Measurements from ENCODE around the gene EID1.
"Not testable (repeated sequence)": the region's sequence is repeated elsewhere in the genome, so short reads cannot be mapped to it uniquely, and the experiment has no call there.

EID1 gene

GRCh38 chr15:48877630-48878595 lies at the start of gene EID1:
Gene EID1 (plus strand): TSS chr15:48878134. CDS start chr15:48878177, 43 bp downstream.
- peak; percentile 97 for DNase-seq

GRCh38 chr15:48828471-48828870 lies 49.5 kb upstream of the EID1 start:
- no peak for DNase-seq

DNA sequence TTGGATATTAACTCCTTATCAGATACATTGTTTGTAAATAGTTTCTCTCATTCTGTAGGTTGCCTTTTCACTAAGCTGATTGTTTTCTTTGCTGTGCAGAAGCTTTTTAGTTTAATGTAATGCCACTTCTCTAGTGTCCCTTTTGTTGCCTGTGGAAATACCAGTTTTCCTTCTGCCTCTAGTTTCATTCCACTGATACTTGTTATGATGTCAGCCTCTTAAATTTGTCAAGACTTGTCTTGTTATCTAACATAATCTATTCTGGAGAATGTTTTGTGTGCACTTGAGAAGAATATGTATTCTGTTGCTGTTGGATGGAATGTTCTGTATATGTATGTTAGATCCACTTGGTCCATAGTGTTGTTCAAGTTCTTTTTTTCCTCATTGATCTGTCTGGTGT lies 49.0 kb upstream of the EID1 start:
- no peak for DNase-seq

DNA sequence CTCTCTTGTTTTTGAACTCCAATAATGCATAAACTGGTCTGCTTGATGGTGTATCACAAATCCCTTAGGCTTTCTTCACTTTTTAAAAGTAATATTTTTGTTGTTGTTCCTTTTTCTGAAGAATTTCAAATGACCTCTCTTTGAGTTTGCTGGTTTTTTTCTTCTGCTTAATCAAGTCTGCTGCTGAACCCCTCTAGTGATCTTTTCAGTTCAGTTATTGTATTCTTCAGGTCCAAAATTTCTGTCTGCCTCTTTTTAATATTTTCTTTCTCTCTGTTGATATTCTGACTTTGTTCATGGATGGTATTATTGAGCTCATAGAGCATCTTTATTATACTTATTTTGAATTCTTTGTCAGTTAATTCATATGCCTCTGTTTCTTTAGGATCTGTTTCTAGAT lies 45.3 kb upstream of the EID1 start:
- no peak for DNase-seq

- no peak for DNase-seq
Measured at GRCh38 chr15:48833526-48834239, 44.3 kb upstream of the EID1 start.

- DNase-seq: no peak
Measured at GRCh38 chr15:48834756-48835155, 43.2 kb upstream of the EID1 start.

- no peak for DNase-seq
Measured at GRCh38 chr15:48842501-48842900, 35.4 kb upstream of the EID1 start.

GRCh38 chr15:48845123-48845522 lies 32.8 kb upstream of the EID1 start:
- no peak for DNase-seq

DNA sequence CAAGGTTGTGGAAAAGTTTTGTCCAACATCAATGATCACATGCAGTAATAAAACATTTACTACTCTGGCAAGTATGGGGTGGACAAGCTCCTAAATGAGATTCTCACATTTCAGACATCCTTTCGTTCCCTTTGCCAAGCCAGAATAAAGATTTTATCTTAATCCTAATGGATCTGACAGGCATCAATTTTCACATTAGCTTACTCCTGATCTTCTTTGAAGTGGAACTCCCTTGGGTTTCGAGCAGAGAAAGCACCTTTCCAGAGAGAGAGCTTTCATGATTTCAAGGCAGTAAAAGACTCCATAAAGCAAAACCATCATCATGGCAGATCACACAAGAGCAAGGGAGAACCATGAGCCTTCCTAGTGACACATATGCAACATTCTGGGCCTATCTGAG lies 27.3 kb upstream of the EID1 start:
- no peak for DNase-seq

- no peak for DNase-seq
Measured at GRCh38 chr15:48851956-48852355, 26.0 kb upstream of the EID1 start.

DNA sequence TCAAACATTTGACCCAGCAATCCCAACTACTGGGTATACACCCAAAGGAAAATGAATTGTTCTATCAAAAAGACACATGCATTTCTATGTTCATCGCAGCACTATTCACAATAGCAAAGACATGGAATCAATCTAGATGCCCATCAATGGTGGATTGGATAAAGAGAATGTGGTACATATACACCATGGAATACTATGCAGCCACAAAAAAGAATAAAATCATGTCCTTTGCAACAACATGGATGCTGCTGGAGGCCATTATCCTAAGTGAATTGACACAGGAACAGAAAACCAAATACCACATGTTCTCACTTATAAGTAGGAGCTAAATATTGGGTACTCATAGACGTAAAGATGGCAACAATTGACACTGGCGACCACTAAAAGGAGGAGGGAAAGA lies 23.5 kb upstream of the EID1 start:
- DNase-seq: not testable (repeated sequence)

DNA sequence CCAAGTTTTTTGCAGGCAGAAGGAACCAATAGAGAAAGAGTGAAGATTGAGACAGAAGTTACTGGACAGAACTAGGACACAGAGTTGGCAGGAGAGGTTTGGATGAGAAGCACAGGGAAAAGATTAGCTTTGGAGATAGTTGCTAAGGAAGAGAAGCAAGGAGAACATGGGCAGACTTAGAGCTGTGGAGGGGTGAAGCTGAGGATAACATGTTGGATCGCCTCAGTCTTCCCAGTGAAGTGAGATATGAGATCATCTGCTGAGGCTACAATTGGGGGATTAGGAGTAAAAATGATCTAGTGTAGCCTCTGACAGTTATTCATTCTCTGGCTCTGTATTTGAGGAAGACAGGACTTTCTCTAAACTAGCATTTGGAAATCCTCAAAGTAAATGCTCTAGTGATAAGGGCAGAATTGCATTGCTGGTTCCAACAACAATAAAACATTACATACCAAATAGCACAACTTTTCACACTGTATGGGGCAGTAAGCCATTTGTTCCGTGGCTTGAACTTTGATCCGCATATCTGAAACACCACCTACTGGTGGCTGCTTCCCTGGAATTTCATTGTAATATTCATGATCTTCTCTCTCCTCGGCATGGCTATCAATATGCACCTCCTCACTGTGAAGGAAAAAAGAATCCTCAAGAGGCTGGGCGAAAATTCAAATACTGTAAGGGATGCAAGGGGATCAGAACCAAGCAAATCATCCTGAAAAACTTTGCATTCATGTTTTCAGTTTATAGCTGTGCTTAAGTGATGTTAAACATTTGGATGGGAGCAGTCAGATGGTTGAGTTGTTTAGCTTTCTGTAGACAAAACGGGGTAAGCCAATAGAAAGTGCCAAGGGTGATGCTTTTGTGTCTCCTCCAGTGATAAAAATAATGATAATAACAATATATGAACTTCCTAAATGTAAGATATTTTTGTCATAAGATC lies 22.2 kb upstream of the EID1 start:
- no peak for DNase-seq

DNA sequence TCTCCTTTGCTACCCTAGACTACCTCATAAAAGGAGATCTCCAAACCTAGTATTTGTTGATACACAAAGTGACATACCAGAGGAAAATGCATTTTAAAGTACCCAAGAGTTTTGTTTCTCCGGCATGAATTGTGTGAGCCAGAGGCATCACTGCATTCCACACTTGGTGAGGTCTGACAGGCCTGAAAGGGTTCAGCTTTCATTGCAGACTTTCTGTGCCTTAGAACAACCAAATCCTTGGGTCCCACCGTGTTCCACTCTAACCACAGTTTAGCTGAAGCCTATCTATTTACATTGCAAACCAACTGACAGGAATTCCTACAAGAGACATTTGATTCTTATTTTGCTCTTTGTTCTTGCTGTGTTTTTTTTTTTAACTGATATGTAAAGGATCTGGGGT lies 21.0 kb upstream of the EID1 start:
- DNase-seq: no peak

GRCh38 chr15:48858401-48858800 lies 19.5 kb upstream of the EID1 start:
- no peak for DNase-seq

- DNase-seq: no peak
Measured at GRCh38 chr15:48859426-48859825, 18.5 kb upstream of the EID1 start.

- DNase-seq: peak; percentile 79
Measured at GRCh38 chr15:48861813-48862431, 16.0 kb upstream of the EID1 start.

DNA sequence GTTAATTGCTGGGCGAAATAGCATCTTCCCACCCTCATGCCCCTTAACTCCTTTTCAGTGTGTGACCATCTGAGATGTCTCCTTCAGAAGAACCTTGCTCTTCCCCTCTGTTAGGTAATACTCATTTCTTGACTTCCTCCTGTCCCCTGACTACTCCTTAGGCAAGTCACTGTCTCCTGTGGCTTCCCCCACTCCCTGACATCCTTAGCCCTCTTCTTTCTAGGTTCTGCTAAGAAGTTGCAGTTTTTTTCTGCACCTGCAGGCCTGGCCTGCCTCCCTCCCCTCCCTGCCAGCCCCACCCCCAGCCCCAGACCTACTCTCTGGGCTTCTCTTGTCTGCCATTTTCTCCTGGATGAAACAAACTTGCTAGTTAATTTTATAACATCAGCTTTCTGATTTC lies 15.2 kb upstream of the EID1 start:
- no peak for DNase-seq

- no peak for DNase-seq
Measured at GRCh38 chr15:48865370-48866079, 12.4 kb upstream of the EID1 start.

DNA sequence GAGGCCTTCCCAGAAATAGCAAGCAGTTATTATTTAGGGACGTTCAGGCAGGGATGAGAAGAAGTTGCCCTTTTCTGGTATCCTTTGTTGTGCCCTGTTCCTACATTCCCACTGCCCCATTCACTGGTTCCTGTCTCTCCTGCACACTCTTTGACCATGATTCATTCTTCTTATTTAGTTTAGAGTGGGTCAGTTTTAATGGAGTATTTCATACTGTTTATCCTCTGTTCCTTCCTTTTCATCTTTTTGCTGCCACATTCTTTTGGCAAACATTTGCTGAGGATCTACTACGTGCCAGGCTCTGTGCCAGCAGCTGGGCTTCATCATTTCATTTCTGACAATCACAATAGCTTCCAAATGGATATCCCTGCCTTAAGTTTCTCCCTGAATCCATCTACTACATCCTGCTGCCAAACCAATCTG lies 11.8 kb upstream of the EID1 start:
- no peak for DNase-seq

DNA sequence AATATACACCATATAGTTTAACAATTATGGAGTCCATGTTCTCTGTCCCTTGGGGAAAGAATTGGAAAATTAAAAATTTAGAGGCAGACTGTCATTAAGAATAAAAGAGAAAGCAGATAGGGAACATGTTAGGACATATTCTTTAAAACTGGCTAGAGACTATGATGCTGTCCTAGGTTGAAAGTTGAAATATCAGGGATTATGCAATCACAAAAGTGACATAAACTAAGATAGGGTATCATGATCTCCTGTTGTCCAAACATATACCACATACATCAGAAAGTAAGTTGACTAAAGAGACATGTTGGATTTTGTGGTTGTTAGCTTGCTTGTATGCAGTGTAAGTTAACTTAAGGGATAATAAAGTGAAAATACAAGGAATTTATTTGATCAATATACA lies 9.9 kb upstream of the EID1 start:
- DNase-seq: no peak

DNA sequence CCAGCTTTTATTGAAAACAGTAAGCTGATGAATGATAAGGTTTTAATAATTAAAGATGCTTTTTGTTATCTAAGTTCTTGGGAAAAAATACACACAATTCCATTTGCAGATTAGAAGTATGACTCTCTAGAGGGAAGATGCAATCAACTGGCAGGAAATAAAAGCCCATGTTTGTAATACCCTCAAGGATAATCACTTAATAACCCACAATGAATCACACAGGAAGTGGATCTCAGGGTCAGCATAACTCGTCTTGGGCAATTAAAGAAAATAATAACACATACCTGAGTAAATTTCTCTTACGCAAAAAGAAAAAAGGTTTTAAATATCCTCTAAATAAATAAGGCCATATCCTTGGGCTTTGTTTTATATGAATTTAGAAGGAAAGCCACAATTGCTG lies 9.4 kb upstream of the EID1 start:
- no peak for DNase-seq

GRCh38 chr15:48869966-48870365 lies 8.0 kb upstream of the EID1 start:
- no peak for DNase-seq
